HL-60 (cell line): Measurements from ENCODE around the gene HPCA.

ENCODE experiments used
- DNase-seq, 2 experiments: peaks; one replicate each; pipeline ENCODE4 v3.0.0-alpha.2; 2010 to 2020; ENCODE audit warnings: low read depth in 1 of 2, low spot score in 1 of 2
- H3K27ac ChIP-seq: fragments of 250-450 bp; sonication (Bioruptor Pico); replicated peaks from 2 replicates; pipeline ENCODE4 v1.5.1; 2020; ENCODE audit warnings: mild to moderate bottlenecking, moderate library complexity
- H3K27me3 ChIP-seq: fragments of 250-450 bp; sonication (Bioruptor Pico); 2 replicates; pipeline ENCODE4 v1.5.1; 2021; ENCODE audit warnings: mild to moderate bottlenecking, moderate library complexity; ENCODE audit not compliant: insufficient read depth, poor library complexity, severe bottlenecking
- H3K4me3 ChIP-seq: replicated peaks from 2 replicates; pipeline ENCODE4 v1.5.1; 2011; ENCODE audit warnings: mild to moderate bottlenecking, control low read depth, low read length; ENCODE audit not compliant: insufficient read depth
- GABPA ChIP-seq: IDR thresholded peaks from 2 replicates; pipeline ENCODE4 v1.6.1; 2012; ENCODE audit warnings: low read depth
- POLR2AphosphoS5 ChIP-seq: IDR thresholded peaks from 2 replicates; pipeline ENCODE4 v1.6.1; 2012; ENCODE audit warnings: low read depth
- SPI1 ChIP-seq: IDR thresholded peaks from 2 replicates; pipeline ENCODE4 v1.6.1; 2012; ENCODE audit warnings: low read depth, mild to moderate bottlenecking, borderline replicate concordance
- TF ChIP-seq, protein P1 (sequence below): IDR thresholded peaks from one replicate; pipeline ENCODE4 v1.5.1; 2011; ENCODE audit warnings: low read length, control low read depth, inconsistent platforms; ENCODE audit not compliant: insufficient read depth
- TF ChIP-seq, protein P2 (sequence below): IDR thresholded peaks from 2 replicates; pipeline ENCODE4 v1.6.1; 2012; ENCODE audit warnings: low read depth; ENCODE audit not compliant: insufficient replicate concordance

Gene HPCA

GRCh38 chr1:32870615-32871363, 15.5 kb upstream of the HPCA start, which contains the start of gene FNDC5:
Gene FNDC5, minus strand, starts transcription at chr1:32870912.
- no peak for DNase-seq
- no peak within 1 kb of the TSS for H3K27ac ChIP-seq
- TF ChIP-seq GABPA = no peak
- TF ChIP-seq, protein P1, sequence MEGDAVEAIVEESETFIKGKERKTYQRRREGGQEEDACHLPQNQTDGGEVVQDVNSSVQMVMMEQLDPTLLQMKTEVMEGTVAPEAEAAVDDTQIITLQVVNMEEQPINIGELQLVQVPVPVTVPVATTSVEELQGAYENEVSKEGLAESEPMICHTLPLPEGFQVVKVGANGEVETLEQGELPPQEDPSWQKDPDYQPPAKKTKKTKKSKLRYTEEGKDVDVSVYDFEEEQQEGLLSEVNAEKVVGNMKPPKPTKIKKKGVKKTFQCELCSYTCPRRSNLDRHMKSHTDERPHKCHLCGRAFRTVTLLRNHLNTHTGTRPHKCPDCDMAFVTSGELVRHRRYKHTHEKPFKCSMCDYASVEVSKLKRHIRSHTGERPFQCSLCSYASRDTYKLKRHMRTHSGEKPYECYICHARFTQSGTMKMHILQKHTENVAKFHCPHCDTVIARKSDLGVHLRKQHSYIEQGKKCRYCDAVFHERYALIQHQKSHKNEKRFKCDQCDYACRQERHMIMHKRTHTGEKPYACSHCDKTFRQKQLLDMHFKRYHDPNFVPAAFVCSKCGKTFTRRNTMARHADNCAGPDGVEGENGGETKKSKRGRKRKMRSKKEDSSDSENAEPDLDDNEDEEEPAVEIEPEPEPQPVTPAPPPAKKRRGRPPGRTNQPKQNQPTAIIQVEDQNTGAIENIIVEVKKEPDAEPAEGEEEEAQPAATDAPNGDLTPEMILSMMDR = no peak
- no peak for TF ChIP-seq POLR2AphosphoS5
- TF ChIP-seq, protein P2, sequence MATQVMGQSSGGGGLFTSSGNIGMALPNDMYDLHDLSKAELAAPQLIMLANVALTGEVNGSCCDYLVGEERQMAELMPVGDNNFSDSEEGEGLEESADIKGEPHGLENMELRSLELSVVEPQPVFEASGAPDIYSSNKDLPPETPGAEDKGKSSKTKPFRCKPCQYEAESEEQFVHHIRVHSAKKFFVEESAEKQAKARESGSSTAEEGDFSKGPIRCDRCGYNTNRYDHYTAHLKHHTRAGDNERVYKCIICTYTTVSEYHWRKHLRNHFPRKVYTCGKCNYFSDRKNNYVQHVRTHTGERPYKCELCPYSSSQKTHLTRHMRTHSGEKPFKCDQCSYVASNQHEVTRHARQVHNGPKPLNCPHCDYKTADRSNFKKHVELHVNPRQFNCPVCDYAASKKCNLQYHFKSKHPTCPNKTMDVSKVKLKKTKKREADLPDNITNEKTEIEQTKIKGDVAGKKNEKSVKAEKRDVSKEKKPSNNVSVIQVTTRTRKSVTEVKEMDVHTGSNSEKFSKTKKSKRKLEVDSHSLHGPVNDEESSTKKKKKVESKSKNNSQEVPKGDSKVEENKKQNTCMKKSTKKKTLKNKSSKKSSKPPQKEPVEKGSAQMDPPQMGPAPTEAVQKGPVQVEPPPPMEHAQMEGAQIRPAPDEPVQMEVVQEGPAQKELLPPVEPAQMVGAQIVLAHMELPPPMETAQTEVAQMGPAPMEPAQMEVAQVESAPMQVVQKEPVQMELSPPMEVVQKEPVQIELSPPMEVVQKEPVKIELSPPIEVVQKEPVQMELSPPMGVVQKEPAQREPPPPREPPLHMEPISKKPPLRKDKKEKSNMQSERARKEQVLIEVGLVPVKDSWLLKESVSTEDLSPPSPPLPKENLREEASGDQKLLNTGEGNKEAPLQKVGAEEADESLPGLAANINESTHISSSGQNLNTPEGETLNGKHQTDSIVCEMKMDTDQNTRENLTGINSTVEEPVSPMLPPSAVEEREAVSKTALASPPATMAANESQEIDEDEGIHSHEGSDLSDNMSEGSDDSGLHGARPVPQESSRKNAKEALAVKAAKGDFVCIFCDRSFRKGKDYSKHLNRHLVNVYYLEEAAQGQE = no peak
- TF ChIP-seq SPI1 = no peak
- H3K27me3 ChIP-seq = peaks cover 36% of the 10 kb centered on the region
- H3K4me3 ChIP-seq = no peak within 1 kb of the TSS

DNA sequence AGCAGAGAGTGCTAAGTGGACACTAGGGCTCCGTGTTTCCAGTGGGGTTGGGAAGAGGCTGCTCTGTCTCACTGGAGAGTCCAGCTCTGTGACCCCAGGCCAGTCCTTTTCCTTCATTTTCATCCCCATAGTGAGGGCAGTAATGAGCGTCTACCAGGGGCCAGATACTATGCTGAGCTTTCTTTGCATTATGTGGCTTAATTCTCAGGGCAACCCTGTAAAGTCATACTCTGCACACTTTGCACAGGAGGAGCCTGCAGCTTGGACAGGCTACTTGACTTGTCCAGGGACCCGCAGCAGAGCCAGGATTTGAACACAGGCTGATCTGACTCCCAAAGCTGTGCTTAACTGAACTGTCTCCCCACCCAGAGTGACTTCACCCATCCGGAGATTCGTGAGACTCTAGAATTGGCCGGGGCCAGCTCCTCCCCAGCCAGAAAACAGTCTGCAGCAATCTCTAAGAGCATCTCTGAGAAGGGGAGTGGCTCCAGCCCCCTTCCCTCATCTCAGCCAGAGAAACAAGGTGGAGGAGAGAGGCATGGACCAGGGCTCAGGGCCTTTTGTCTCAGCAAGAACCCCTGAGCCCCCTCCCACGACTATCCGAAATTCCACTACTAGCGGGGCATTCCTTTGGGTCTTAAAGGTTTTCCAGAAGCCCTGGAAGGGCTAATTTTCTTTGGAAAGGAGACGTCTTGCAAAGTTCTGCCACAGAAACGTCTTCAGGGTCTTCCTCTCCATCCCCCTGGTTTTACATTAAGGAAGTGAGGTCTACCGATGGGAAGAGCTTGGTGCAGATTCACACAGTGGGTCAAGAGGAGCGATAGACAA, 14.7 kb upstream of the HPCA start:
- no peak overlapping the region for H3K4me3 ChIP-seq
- H3K27me3 ChIP-seq = peaks cover 36% of the 10 kb centered on the region
- TF ChIP-seq, protein P2 = no peak
- TF ChIP-seq GABPA (no peak), SPI1 (no peak), POLR2AphosphoS5 (no peak)
- TF ChIP-seq, protein P1 = no peak

GRCh38 chr1:32872192-32872460, 14.2 kb upstream of the HPCA start:
- DNase-seq = no peak
- no peak overlapping the region for H3K4me3 ChIP-seq
- TF ChIP-seq, protein P1 = no peak
- TF ChIP-seq GABPA = no peak
- TF ChIP-seq, protein P2 = no peak
- no peak for TF ChIP-seq SPI1
- TF ChIP-seq POLR2AphosphoS5 = no peak
- H3K27me3 ChIP-seq = peaks cover 36% of the 10 kb centered on the region
- no peak overlapping the region for H3K27ac ChIP-seq

More for the DNA sequence above, 14.7 kb upstream of the HPCA start:
- DNase-seq = no peak
- H3K27ac ChIP-seq = no peak overlapping the region
